Measurements from ENCODE around the gene C2CD2.

GRCh38 chr21:41987310-41987709 lies 33.5 kb upstream of the C2CD2 start:
- TF ChIP-seq, protein P1, sequence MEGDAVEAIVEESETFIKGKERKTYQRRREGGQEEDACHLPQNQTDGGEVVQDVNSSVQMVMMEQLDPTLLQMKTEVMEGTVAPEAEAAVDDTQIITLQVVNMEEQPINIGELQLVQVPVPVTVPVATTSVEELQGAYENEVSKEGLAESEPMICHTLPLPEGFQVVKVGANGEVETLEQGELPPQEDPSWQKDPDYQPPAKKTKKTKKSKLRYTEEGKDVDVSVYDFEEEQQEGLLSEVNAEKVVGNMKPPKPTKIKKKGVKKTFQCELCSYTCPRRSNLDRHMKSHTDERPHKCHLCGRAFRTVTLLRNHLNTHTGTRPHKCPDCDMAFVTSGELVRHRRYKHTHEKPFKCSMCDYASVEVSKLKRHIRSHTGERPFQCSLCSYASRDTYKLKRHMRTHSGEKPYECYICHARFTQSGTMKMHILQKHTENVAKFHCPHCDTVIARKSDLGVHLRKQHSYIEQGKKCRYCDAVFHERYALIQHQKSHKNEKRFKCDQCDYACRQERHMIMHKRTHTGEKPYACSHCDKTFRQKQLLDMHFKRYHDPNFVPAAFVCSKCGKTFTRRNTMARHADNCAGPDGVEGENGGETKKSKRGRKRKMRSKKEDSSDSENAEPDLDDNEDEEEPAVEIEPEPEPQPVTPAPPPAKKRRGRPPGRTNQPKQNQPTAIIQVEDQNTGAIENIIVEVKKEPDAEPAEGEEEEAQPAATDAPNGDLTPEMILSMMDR (IDR thresholded peaks at IDR 0.05): no peak
- TF ChIP-seq FOSL2 (IDR thresholded peaks at IDR 0.05; ENCODE audit: borderline replicate concordance, low read depth) (no peak), EZH2phosphoT487 (IDR thresholded peaks at IDR 0.05; ENCODE audit: borderline replicate concordance, low read depth) (no peak), EP300 (IDR thresholded peaks at IDR 0.05; ENCODE audit: borderline replicate concordance in 1 of 2, low read depth in 1 of 2, low read length in 1 of 2) (no peak), GABPA (IDR thresholded peaks at IDR 0.05; ENCODE audit: low read depth) (no peak), FOXM1 (IDR thresholded peaks at IDR 0.05; ENCODE audit: low read depth) (no peak)
- TF ChIP-seq, protein P2, sequence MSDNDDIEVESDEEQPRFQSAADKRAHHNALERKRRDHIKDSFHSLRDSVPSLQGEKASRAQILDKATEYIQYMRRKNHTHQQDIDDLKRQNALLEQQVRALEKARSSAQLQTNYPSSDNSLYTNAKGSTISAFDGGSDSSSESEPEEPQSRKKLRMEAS (IDR thresholded peaks at IDR 0.05; ENCODE audit: low read depth): no peak
